D721Med (cell line): Measurements from ENCODE around the gene CAMK2B.

Experiments
- DNase-seq: peaks from one replicate; pipeline ENCODE4 v3.0.0; 2011; ENCODE audit warnings: low spot score; ENCODE audit not compliant: insufficient read length
- FAIRE-seq: peaks from 2 replicates; lab custom pipeline; 2011; peaks lifted over from hg19 to GRCh38; lab: Jason Lieb, UNC
- CTCF ChIP-seq: IDR thresholded peaks from 2 replicates; pipeline ENCODE4 v1.5.1; 2012; ENCODE audit warnings: mild to moderate bottlenecking, control low read depth; ENCODE audit not compliant: insufficient read depth; ENCODE audit errors: missing control alignments

CAMK2B gene

GRCh38 chr7:44229546-44230105, 95.8 kb downstream of the CAMK2B start:
- no peak for FAIRE-seq

GRCh38 chr7:44228571-44229350, 96.6 kb downstream of the CAMK2B start:
- FAIRE-seq = no peak
- DNase-seq = no peak
- no peak for TF ChIP-seq CTCF

More at GRCh38 chr7:44229546-44230105, 95.8 kb downstream of the CAMK2B start:
- no peak for DNase-seq
- no peak for TF ChIP-seq CTCF

GRCh38 chr7:44227911-44228310, 97.5 kb downstream of the CAMK2B start:
- no peak for TF ChIP-seq CTCF

GRCh38 chr7:44226396-44226753, 99.0 kb downstream of the CAMK2B start:
- DNase-seq (no peak), FAIRE-seq (no peak)
- no peak for TF ChIP-seq CTCF

More at GRCh38 chr7:44227911-44228310, 97.5 kb downstream of the CAMK2B start:
- DNase-seq (no peak), FAIRE-seq (no peak)

- FAIRE-seq (no peak), DNase-seq (no peak)
- no peak for TF ChIP-seq CTCF
Measured at GRCh38 chr7:44225566-44226395, 99.6 kb downstream of the CAMK2B start.

GRCh38 chr7:44224974-44225565, 100.3 kb downstream of the CAMK2B start:
- DNase-seq (no peak), FAIRE-seq (no peak)
- no peak for TF ChIP-seq CTCF
